Activated T-helper 17 cell treated with anti-CD3 and anti-CD28 coated beads, Interleukin-2, amount 50 U/mL, for 72 hours (primary cell): ENCODE measurements around the gene RRBP1. TPM values are rescaled to one million over a fixed set of nuclear protein-coding genes. Genes with fewer than 3 reads are reported as not detected.

Experiments
- ATAC-seq: fragments of 150-1000 bp; cut with Tn5 transposase; replicated peaks from 2 replicates; pipeline ENCODE4 v1.10.0; 2021; ENCODE audit warnings: mild to moderate bottlenecking, moderate library complexity
- H3K27ac Mint-ChIP-seq: one replicate; pipeline ENCODE4 v1.8.0; 2022; ENCODE audit warnings: mixed read lengths
- H3K27me3 Mint-ChIP-seq: one replicate; pipeline ENCODE4 v1.8.0; 2022; ENCODE audit warnings: mixed read lengths
- H3K36me3 Mint-ChIP-seq: one replicate; pipeline ENCODE4 v1.8.0; 2022; ENCODE audit warnings: low read depth, mild to moderate bottlenecking, mixed read lengths
- H3K4me1 Mint-ChIP-seq: one replicate; pipeline ENCODE4 v1.8.0; 2022; ENCODE audit warnings: mixed read lengths
- H3K4me3 Mint-ChIP-seq: one replicate; pipeline ENCODE4 v1.8.0; 2022; ENCODE audit warnings: mild to moderate bottlenecking, mixed read lengths
- H3K9me3 Mint-ChIP-seq: one replicate; pipeline ENCODE4 v1.8.0; 2022; ENCODE audit warnings: mixed read lengths
- total RNA-seq, 2 donors: library from RNA; stranded (reverse); gene quantifications; one replicate each; pipeline ENCODE4 v1.2.3, GENCODE V29; 2022

Gene RRBP1
- total RNA-seq, 2 donors from 2014 or later = 21.6 to 32.5 TPM

DNA sequence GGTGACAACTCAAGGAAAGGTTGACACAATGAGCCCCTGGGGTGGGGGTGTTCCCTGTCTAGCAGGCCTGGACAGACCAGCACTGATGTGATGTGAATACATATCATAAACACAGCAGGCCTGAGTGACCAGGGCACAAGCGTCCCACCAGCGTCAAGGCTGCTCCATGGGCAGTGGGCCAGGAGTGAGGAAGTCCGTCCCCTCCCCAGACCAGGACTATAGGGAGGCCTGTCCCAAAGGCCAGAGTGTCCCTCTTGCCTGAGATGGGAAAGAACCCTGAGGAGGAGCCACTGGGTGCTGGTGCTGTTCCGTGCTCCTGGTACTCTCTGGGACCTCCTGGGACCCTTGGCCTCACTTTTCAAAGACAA, 44.6 kb downstream of the RRBP1 start:
- H3K4me3 Mint-ChIP-seq = no peak overlapping the region
- ATAC-seq = no peak
- H3K4me1 Mint-ChIP-seq = no peaks in the 10 kb centered on the region
- H3K27me3 Mint-ChIP-seq = no peaks in the 10 kb centered on the region
- no peak overlapping the region for H3K27ac Mint-ChIP-seq
- peaks cover 9% of the 10 kb centered on the region for H3K36me3 Mint-ChIP-seq
- H3K9me3 Mint-ChIP-seq = no peaks in the 10 kb centered on the region

DNA sequence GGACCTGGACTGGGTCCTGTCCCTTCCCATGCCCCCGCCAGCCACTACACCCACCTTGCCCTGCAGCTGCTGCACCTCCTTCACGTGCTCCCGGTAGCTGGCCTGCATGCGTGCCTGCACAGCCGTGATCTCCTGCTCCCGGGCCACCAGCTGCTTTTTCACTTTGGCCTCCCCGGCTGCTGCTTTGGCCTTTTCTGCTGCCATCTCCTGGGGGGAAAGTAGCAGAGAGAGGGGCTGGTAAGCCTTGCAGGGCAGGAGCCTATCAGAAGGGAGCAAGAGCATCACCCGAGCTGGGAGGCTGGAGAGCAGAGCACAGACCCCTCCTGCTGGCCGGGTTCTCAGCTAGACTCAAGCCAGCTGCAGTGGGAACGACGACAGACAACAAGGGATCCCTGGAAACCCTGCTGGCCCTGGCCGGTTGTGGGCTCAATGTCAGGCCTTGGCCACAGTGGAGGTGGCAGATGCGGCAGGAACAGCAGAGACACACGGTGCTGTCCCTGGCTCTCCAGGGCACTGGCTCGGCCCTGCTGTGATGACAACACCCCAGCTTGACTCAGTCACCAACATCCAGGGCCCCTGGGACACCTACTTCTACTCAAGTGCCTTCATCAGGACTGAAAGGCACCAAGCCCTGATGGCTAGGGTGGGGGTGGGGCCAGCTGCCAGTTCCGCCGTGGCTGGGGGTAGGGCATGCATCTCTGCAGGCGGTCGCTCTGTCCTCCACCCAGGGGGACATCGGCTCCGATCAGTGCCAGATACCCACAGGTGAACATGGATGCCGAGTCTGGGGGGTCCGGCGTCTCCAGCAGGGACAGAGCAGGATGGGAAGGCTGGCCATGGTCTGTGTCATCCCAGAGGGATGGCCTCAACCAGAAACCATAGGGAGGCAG, 45.3 kb downstream of the RRBP1 start:
- Mint-ChIP-seq H3K9me3 (no peaks in the 10 kb centered on the region), H3K4me3 (no peak overlapping the region), H3K36me3 (peaks cover 13% of the 10 kb centered on the region), H3K27ac (no peak overlapping the region), H3K4me1 (no peaks in the 10 kb centered on the region), H3K27me3 (no peaks in the 10 kb centered on the region)
- no peak for ATAC-seq

DNA sequence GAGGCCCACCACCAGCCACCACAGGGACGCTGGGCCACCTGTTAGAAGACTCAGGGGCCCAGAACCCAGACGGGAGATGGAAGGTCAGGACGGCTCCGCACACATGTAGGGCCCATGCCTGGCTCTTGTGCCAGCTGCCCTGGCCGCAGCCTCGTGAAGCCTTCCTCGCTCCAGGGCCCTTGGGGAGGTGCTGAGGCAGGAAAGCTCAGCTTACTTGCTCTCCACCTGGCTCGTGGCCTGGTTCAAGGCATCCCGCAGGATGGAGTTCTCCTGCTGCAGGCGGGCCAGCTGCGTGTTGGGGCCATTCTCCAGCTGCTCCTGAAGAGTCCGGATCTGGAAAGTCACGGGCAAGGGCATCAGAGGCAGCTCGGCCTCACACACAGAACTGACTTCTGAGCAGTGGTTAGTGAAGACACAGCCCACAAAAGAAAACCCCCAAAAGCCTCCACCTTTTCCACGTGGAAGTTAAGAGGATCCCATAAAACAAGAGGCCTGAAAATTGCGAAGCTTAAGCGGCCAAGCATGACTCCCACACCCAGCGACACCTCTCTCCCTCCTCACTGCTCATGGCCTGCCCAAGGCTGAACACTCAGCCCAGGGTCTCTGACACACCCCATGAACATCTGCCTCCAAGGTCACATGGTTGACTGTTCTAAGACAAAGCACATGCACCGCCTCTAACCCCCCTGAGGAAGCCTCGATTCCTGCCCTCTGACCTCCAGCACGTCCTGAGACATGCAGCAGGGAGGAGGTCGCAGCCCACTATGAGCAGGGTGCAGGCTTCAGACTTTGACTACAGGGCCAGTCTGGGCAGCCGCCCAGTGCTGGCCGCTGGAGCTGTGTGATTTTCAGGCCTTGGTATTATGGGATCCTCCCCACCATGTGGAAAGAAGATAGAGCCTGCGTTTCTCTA, 46.5 kb downstream of the RRBP1 start:
- H3K27ac Mint-ChIP-seq = no peak overlapping the region
- no peak for ATAC-seq
- H3K4me1 Mint-ChIP-seq = no peaks in the 10 kb centered on the region
- H3K9me3 Mint-ChIP-seq = no peaks in the 10 kb centered on the region
- H3K36me3 Mint-ChIP-seq = peaks cover 14% of the 10 kb centered on the region
- H3K4me3 Mint-ChIP-seq = no peak overlapping the region
- no peaks in the 10 kb centered on the region for H3K27me3 Mint-ChIP-seq

DNA sequence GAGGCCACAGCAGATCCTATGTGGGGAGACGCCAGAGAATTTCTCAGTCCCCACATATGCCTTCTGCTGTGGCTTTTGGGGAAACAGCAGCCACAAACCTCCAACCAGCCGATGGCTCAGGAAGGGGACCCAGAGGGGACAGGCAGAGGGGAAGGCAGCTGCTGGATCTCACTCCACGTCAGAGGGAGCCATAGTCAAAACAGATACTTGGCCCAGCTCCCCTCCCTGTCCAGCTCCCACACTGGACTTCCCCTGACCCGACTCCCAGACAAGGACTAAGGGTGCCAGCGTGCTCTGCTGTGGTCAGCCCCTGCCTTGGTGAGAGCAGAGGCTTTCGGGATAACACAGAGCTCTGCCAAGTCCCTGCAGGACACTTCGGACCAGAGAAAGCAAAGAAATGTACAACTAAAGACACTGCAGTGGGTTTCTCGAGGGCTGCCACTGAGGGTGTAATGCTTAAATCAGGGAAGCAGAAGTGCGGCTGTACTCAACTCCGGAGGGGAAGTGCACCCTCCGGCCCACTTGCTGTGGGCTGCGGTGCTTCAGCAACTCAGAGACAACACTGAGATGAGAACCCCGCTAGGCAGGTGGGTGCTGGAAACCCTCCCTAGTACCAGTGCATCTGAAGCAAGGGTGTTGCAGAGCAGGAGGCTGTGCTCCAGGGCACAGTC, 47.2 kb downstream of the RRBP1 start:
- Mint-ChIP-seq H3K27ac (no peak overlapping the region), H3K36me3 (peaks cover 20% of the 10 kb centered on the region)

DNA sequence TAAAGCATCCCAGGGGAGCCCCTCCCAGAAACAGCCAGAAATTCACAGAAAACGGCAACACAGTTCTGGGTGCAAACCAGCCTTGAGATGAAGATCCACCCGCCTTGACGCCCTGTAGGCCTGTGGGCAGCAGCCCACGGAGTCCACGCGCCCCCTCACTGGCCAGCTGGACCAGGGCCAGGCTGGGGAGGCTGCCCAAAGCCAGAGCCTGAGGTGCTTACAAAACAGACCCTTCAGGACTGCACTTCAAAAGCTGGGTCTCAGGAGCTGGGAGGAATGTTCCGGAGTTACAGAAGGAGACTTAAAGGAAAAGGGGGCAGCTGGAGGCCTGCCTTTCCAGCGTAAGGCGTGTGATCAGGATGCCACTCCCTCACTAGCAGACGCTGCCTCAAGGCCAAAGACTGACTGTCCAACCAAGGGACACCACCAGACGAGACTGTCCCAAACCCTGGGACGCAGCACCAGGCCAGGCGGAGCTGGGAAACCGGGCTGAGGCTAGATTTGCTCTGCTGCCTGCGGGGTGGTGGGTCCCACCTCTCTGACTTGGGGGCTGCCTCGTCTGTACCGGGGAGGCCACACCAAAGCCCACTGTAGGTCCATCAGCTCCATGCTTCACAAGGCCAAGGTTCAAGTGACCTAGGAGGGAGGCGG, 48.1 kb downstream of the RRBP1 start:
- Mint-ChIP-seq H3K36me3 (peaks cover 20% of the 10 kb centered on the region), H3K9me3 (no peaks in the 10 kb centered on the region), H3K4me1 (no peaks in the 10 kb centered on the region), H3K27ac (no peak overlapping the region), H3K4me3 (no peak overlapping the region), H3K27me3 (no peaks in the 10 kb centered on the region)
- no peak for ATAC-seq

More for the DNA sequence above, 47.2 kb downstream of the RRBP1 start:
- ATAC-seq = no peak
- H3K4me1 Mint-ChIP-seq = no peaks in the 10 kb centered on the region
- no peaks in the 10 kb centered on the region for H3K27me3 Mint-ChIP-seq
- H3K9me3 Mint-ChIP-seq = no peaks in the 10 kb centered on the region
- H3K4me3 Mint-ChIP-seq = no peak overlapping the region

DNA sequence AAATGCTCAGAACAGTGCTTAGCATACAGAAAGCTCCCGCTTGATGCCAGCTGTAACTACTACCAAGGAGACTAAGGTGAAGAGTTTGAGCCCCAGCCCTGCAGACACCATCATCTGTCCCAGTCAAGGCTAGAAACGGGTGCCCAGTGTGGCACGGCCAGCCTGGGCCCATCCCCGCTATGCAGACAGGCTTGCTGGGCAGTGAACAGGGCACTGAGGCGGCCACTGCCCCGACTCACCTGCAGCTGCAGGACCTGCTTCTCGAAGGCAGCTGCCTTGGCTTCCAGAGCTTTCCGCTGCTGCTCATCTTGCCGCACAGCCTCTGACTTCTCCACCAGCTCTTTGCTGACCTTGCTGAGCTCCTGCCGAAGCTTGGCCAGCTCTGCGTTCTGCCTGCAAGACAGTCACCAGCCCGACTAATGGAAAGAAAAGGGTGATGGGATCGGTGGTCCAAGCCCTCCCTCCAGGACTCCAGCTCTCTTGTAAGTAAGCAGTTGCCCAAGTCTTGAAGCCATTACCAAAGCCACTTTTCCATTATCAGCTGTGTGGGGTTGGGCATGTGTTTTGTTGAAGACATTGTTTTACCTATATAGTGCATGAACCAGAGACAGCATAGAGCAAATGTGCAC, 48.7 kb downstream of the RRBP1 start:
- Mint-ChIP-seq H3K4me1 (no peaks in the 10 kb centered on the region), H3K27me3 (no peaks in the 10 kb centered on the region), H3K9me3 (no peaks in the 10 kb centered on the region), H3K36me3 (peaks cover 24% of the 10 kb centered on the region), H3K27ac (no peak overlapping the region), H3K4me3 (no peak overlapping the region)
- ATAC-seq = no peak

DNA sequence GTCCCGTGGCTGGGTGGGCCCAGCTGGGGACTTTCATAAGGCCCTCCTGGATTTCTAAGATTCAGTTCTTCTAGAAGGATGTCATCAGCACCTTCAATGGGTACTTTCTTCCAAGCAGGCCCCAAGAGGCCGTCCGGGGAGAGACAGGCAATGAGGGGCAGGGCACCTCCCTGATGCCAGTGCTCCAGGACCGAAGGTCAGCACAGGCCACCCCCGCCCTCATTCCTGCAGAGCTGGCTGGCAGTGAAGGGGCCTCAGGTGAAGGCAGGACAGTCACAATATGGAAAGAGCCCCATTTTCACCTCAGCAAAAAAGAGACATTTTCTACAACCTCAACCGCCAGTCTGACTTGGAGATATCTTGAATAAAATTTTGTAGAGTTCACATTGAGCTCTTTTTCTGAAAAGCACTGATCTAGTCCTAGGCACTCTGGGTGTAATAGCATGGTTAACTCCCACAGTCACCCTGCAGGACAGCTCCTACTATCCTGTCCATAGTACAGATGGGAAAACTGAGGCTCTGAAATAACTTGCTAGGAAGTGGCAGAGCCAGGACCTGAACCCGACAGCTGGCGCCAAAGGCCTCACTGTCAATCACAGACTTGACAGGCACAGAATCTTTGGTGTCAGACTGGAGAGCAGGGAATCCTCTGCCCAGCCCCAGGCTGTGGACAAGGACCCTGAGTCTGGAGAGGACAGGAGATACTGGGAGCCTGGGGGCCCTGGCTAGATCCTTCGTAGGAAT, 50.3 kb downstream of the RRBP1 start:
- Mint-ChIP-seq H3K4me3 (no peak overlapping the region), H3K27me3 (no peaks in the 10 kb centered on the region), H3K27ac (peak overlapping the region; percentile 24), H3K36me3 (peaks cover 28% of the 10 kb centered on the region), H3K4me1 (no peaks in the 10 kb centered on the region), H3K9me3 (no peaks in the 10 kb centered on the region)
- ATAC-seq = no peak

DNA sequence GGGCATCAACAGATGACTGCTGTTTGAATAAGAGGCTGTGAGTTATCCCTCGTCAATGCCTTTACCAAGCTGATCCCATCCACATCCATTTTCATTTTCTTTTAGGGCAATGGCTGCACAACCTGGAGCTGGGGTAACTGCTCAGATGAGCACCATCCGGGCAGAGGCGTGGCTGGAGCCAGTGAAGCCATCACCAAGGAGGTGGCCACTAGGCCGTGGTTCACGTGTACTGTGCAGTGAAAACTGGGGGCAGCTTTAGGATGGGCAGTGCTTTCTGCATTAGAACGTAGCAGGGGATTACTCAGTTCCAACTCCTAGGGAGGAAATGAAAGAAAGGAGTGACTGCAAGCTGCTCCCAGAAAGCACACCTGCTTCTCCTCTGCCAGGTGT, 51.2 kb downstream of the RRBP1 start:
- no peak for ATAC-seq
- no peaks in the 10 kb centered on the region for H3K27me3 Mint-ChIP-seq
- no peaks in the 10 kb centered on the region for H3K9me3 Mint-ChIP-seq
- no peaks in the 10 kb centered on the region for H3K4me1 Mint-ChIP-seq
- H3K36me3 Mint-ChIP-seq = peaks cover 27% of the 10 kb centered on the region
- no peak overlapping the region for H3K4me3 Mint-ChIP-seq
- peak overlapping the region; percentile 66 for H3K27ac Mint-ChIP-seq

DNA sequence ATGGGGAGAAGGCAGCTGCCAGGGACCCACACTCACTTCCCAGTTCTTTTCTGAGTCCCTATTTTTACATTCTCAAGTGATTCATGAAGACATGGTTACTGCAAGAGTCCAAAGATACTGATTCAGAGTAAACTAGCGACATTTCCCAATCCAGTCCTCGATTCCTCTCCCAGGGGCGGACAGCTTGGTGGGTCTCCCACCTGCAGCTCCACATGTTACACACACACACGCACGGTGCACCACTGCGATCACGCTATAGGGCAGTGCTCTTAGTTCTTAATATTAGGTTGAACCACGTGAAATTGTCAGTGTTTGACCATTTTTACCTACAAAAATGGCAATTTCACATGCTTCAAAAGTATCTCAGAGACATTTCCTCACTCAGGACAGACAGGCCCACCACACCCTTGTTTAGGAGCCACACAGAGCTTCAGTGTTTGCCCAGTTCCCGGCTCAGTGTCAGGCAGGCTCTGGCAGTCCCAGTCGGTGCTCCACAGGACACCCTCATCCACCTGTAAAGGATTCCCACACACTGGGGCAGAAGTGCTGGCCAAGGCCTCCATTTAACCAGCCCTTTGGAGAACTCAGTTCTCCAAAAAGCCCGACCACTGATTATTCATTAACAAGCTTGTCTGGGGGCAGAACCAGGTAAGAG, 51.8 kb downstream of the RRBP1 start:
- no peak overlapping the region for H3K4me3 Mint-ChIP-seq
- H3K27me3 Mint-ChIP-seq = no peaks in the 10 kb centered on the region
- H3K9me3 Mint-ChIP-seq = no peaks in the 10 kb centered on the region
- H3K36me3 Mint-ChIP-seq = peaks cover 28% of the 10 kb centered on the region
- peak overlapping the region; percentile 66 for H3K27ac Mint-ChIP-seq
- H3K4me1 Mint-ChIP-seq = no peaks in the 10 kb centered on the region
- ATAC-seq = no peak

DNA sequence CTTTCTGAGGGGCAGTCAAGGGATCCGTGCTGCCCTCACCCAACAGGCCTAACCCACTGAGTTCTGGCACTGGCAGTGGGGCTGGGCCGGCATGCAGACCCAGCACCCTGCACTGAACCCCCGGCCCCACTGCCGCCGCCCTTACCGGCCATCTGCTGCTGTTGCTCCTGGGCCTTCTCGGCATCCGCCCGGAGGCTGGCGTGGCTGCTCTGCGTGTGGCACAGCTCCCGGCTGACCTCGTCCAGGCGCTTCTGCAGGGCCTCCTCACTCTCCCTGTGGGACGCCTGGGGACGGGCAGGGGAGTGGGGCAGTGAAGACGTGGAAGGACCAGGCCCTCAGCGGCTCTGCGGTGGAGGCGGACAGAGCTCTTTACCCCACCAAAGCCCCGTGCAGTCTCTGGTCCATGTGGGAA, 52.4 kb downstream of the RRBP1 start:
- no peak overlapping the region for H3K4me3 Mint-ChIP-seq
- no peaks in the 10 kb centered on the region for H3K9me3 Mint-ChIP-seq
- no peaks in the 10 kb centered on the region for H3K4me1 Mint-ChIP-seq
- no peak for ATAC-seq
- H3K36me3 Mint-ChIP-seq = peaks cover 28% of the 10 kb centered on the region
- no peak overlapping the region for H3K27ac Mint-ChIP-seq
- H3K27me3 Mint-ChIP-seq = no peaks in the 10 kb centered on the region

DNA sequence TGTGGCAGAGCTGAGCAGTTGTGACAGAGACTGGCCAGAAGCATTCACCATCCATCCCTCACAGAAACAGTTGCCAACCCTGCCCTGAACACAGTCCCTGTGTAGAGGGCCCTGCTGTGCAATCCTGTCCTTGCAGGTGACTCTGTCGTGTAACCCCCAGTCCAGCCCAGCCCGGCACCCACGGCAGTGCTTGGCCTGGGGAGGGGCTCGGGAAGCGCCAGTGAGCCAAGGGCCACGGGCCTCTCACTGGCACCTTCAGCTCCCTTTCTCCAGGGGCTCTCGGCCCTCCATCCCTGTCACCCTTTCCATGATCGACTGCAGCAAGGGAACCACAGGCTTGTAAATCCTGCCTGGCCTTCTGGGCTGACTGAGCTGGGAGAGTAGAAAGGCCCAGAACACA, 53.0 kb downstream of the RRBP1 start:
- ATAC-seq = no peak
- Mint-ChIP-seq H3K9me3 (no peaks in the 10 kb centered on the region), H3K27ac (no peak overlapping the region), H3K4me3 (no peak overlapping the region), H3K4me1 (no peaks in the 10 kb centered on the region), H3K36me3 (peaks cover 28% of the 10 kb centered on the region), H3K27me3 (no peaks in the 10 kb centered on the region)

DNA sequence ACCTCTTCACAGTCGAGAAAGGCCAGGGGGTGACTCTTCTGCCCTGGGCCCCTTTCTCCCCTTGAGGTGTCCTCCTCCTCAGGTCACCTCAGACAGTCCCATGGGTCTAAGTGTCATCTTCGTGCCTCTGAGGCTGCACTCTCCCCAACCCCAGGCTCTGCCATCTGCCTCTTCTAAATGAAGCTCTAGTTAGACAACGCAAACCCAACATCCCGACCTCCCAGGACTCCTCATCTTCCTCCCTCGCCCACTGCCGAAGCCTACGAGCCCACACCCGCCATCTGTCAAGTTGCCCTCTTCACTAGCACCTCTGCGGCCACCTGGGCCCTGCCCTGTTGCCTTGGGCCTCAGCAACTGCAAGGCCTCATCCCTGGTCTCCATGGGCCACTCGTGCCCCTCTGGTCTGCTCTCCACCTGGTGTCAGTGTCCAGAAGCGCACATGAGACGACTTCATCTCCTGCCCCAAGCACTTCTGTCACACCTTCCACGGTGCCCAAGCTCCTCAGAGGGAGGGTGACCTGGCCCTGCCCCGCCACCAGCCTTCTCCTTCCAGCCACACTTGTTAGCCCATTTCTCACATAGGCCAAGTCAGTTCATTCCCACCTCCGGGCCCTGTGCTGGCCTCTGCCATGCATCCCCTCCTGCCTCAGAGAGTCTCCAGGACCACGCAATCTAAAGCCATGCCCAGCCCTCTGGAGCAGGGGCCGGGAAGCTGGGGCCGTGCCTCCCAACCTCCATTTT, 53.8 kb downstream of the RRBP1 start:
- no peaks in the 10 kb centered on the region for H3K9me3 Mint-ChIP-seq
- H3K36me3 Mint-ChIP-seq = peaks cover 28% of the 10 kb centered on the region
- no peak for ATAC-seq

More for the DNA sequence above, 53.8 kb downstream of the RRBP1 start:
- Mint-ChIP-seq H3K4me3 (no peak overlapping the region), H3K27me3 (no peaks in the 10 kb centered on the region), H3K4me1 (no peaks in the 10 kb centered on the region), H3K27ac (peak overlapping the region; percentile 73)
